ENCODE results near the gene VGLL3.

- TF ChIP-seq CTCF (IDR thresholded peaks at IDR 0.05): no peak
- no peak for TF ChIP-seq POLR2A (IDR thresholded peaks at IDR 0.05)
These were observed 48.7 kb downstream of the VGLL3 start for GRCh38 chr3:86942206-86942605.
